Keratinocyte (primary cell): Measurements from ENCODE around the gene BSCL2.

Source experiments
- CTCF ChIP-seq, 3 experiments: IDR thresholded peaks in 1 of 3; conservative IDR thresholded peaks in 1 of 3; optimal IDR thresholded peaks in 1 of 3; 2 replicates in 2 of 3; 3 replicates in 1 of 3; pipeline versions ENCODE3 to v1.5.1; 2011; ENCODE audit warnings: low read length in 3 of 3, mild to moderate bottlenecking in 3 of 3, moderate library complexity in 2 of 3, control low read depth in 1 of 3, inconsistent platforms in 1 of 3; ENCODE audit not compliant: insufficient read depth in 2 of 3; ENCODE audit errors: extremely low read depth in 1 of 3
- EZH2 ChIP-seq: IDR thresholded peaks from one replicate; pipeline ENCODE4 v1.6.1; 2012; ENCODE audit warnings: inconsistent platforms, mild to moderate bottlenecking, low read length, moderate library complexity

GRCh38 chr11:62647609-62648005, 59.6 kb downstream of the BSCL2 start:
- TF ChIP-seq CTCF (optimal IDR thresholded peaks at IDR 0.05 in 1 of 3, IDR thresholded peaks at IDR 0.05 in 1 of 3, conservative IDR thresholded peaks at IDR 0.05 in 1 of 3; ENCODE audit: extremely low read depth in 1 of 3, insufficient read depth in 2 of 3, low read length in 3 of 3), result no peak
- TF ChIP-seq EZH2, result no peak
